Panc1 (cell line): ENCODE data around the gene NCKAP5L. TPM values are rescaled to one million over a fixed set of nuclear protein-coding genes. Genes with fewer than 3 reads are reported as not detected.

Experiments
- ATAC-seq: fragments of 200-7000 bp; cut with Tn5 transposase; 2 replicates; pipeline ENCODE4 v1.9.1; 2020; ENCODE audit warnings: mild to moderate bottlenecking, moderate library complexity
- BruUV-seq: library from RNA; stranded (reverse); fragments of 400-500 nt; replicated peaks from 2 replicates; lab custom pipeline; 2021; lab: Mats Ljungman, UMichigan
- CTCF ChIA-PET: fragments of 300-600 bp; sonication (Branson Sonifier 250); formaldehyde crosslinking; loops from one replicate; lab custom pipeline; 2022; ENCODE audit warnings: antibody characterized with exemption; lab: Charles Lee
- POLR2A ChIA-PET: fragments of 300-600 bp; sonication (Branson Sonifier 250); formaldehyde crosslinking; loops from one replicate; lab custom pipeline; 2022; ENCODE audit warnings: antibody characterized with exemption; lab: Charles Lee
- DNase-seq: peaks from one replicate; pipeline ENCODE4 v3.0.0-alpha.2; 2010; ENCODE audit warnings: low read depth, low spot score
- H3K27ac ChIP-seq: 2 replicates; pipeline ENCODE4 v1.5.1; 2011; ENCODE audit warnings: mild to moderate bottlenecking, low read length, inconsistent platforms
- H3K27me3 ChIP-seq: fragments of 200-500 bp; sonication (Bioruptor generic); 2 replicates; pipeline ENCODE4 v1.6.0; 2014; ENCODE audit warnings: low read length, inconsistent platforms; ENCODE audit not compliant: control insufficient read depth, insufficient read depth
- H3K36me3 ChIP-seq: fragments of 200-500 bp; sonication (Bioruptor generic); 2 replicates; pipeline ENCODE4 v1.5.1; 2014; ENCODE audit warnings: inconsistent platforms, mild to moderate bottlenecking, low read length, moderate library complexity; ENCODE audit not compliant: control insufficient read depth, insufficient read depth
- H3K4me1 ChIP-seq: 2 replicates; pipeline ENCODE4 v1.5.1; 2011; ENCODE audit warnings: inconsistent platforms, mild to moderate bottlenecking, low read length, moderate library complexity; ENCODE audit not compliant: control insufficient read depth, insufficient read depth
- H3K4me3 ChIP-seq, 2 experiments: 2 replicates each; pipeline ENCODE4 v1.5.1; 2011 to 2012; ENCODE audit warnings: low read depth in 2 of 2, low read length in 2 of 2, mild to moderate bottlenecking in 2 of 2, inconsistent platforms in 1 of 2, moderate library complexity in 1 of 2
- H3K9me3 ChIP-seq: fragments of 200-500 bp; sonication (Bioruptor generic); 2 replicates; pipeline ENCODE4 v1.5.1; 2014; ENCODE audit warnings: low read depth, mild to moderate bottlenecking, inconsistent platforms, low read length, moderate library complexity; ENCODE audit not compliant: control insufficient read depth, insufficient read depth
- CTCF ChIP-seq: fragments of 450-650 bp; IDR thresholded peaks from 2 replicates; pipeline ENCODE4 v1.5.1; 2017; ENCODE audit warnings: mild to moderate bottlenecking
- SIN3A ChIP-seq: IDR thresholded peaks from 2 replicates; pipeline ENCODE4 v1.6.1; 2012; ENCODE audit warnings: low read depth, mild to moderate bottlenecking, low read length, moderate library complexity, borderline replicate concordance; ENCODE audit not compliant: insufficient read depth
- in situ Hi-C: cut with HindIII; loops from 2 replicates; pipeline ENCODE4 v1.10.0; 2016; ENCODE audit warnings: low sequenced_read_pairs, low pct_unique_long_range_greater_than_20kb
- intact Hi-C: fragments of 100-400 bp; cut with micrococcal nuclease; formaldehyde crosslinking; loops from one replicate; pipeline ENCODE4 v1.10.0; 2022; ENCODE audit not compliant: unreplicated experiment
- total RNA-seq: library from RNA; stranded (reverse); gene quantifications from one replicate; pipeline ENCODE4 v1.2.1, GENCODE V29; 2021; ENCODE audit not compliant: unreplicated experiment

Gene NCKAP5L
- total RNA-seq, 1 experiment from 2014 or later, result 17.3 TPM

- CTCF ChIA-PET, result interaction anchor here (0.5 to 1.4 kb wide), 13 partner anchors 15 to 204 kb away, joined by 3 to 12 read pairs (median 3); no protein-coding TSS in a partner anchor
- POLR2A ChIA-PET, result interaction anchor here (0.5 to 1.4 kb wide), 9 partner anchors 22 to 250 kb away, joined by 3 to 6 read pairs (median 3); no protein-coding TSS in a partner anchor
- peak overlapping the region; percentile 93 for H3K27ac ChIP-seq
- in situ Hi-C loops, result no loop called here
- intact Hi-C loops, result loop anchor here (10.0 kb wide), 1 partner anchor 97 kb away; no protein-coding TSS in a partner anchor
- no peaks in the 10 kb centered on the region for H3K9me3 ChIP-seq
- no peak for DNase-seq
- no TSS peak for BruUV-seq
- peak; percentile 67 for ATAC-seq
- peak overlapping the region; percentile 81 to 97 for H3K4me3 ChIP-seq
- 0 out of 2 replicates have a peak, but pooled peaks have one; percentile 52 for TF ChIP-seq SIN3A
- no peak for TF ChIP-seq CTCF
- peaks cover 24% of the 10 kb centered on the region; the same call in 1 of the 2 replicates for H3K4me1 ChIP-seq
- H3K27me3 ChIP-seq, result no peaks in the 10 kb centered on the region
- no peaks in the 10 kb centered on the region; the same call in 1 of the 2 replicates for H3K36me3 ChIP-seq
Observed at GRCh38 chr12:49741882-49742620, 86.2 kb downstream of the NCKAP5L start.

Other genes starting within 250 kb of the NCKAP5L start
- gene FAM186B, start 222.8 kb downstream of the NCKAP5L start, total RNA-seq, result 0.13 TPM
- 26.3 TPM for gene PRPF40B, start 204.9 kb downstream of the NCKAP5L start, total RNA-seq
- gene FMNL3, start 121.0 kb downstream of the NCKAP5L start, total RNA-seq, result 25.7 TPM
- gene TMBIM6, start 86.9 kb downstream of the NCKAP5L start, total RNA-seq, result 525 TPM
- 4.8 TPM for gene BCDIN3D, start 14.7 kb upstream of the NCKAP5L start, total RNA-seq
- 0.49 TPM for gene FAIM2, start 75.5 kb upstream of the NCKAP5L start, total RNA-seq
- 0.36 TPM for gene AQP2, start 122.3 kb upstream of the NCKAP5L start, total RNA-seq
- 0.72 TPM for gene AQP5, start 133.5 kb upstream of the NCKAP5L start, total RNA-seq
- gene AQP6, start 144.5 kb upstream of the NCKAP5L start, total RNA-seq, result 0.31 TPM
- gene RACGAP1, start 197.1 kb upstream of the NCKAP5L start, total RNA-seq, result 147 TPM
- 13.5 TPM for gene ASIC1, start 229.2 kb upstream of the NCKAP5L start, total RNA-seq